ENCODE measurements around the gene EIF5.
"Not testable (repeated sequence)": the region's sequence is repeated elsewhere in the genome, so short reads cannot be mapped to it uniquely, and the experiment has no call there.

EIF5 gene

DNA sequence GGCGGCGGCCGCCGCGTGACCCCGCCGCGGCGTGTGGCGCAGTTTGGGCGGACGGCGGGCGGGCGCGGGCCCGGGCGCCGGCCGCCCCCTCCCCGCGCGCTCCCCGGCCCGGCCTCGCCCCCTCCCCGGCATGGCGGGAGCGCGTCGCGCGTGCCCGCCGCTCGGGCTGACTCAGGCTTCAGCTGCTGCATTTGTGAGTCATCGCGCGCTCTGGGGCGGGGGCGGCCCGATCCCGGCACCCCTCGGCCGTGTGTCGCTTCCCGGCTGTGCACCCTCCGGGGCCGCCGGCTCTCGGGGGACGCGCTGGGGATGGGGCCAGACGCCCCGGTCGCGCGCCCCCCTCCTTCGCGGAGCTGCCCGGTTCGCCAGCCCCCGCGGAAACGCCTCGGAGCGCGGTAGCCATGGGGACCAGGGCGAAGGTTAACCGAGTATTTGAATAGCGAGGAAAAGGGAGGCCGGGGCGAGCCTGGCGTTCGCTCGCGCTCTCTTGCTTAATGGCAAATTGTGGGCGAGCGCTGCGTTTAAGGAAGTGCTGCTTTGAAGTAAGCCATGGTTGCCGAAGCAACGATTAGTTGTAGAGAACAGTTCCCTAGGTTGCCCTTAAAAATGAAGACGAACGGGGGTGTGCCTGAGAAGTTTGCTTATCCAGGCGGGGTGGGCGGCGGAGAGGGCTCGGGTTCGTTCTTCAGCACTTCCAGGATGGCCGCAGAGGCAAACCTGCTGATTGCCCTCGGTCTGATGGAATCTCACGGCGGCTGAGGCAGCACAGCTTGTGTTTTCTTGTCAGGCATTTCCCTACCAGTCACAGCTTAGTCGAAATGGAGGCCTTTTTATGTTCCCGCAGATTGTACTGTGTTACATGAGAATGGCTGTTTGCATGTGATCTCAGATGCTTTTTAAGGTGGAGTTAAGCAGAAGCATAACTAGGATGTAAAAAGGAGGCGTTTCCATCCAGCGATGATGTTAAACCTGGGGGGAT lies 896 bp downstream of the EIF5 start:
- DNase-seq (ENCODE audit: low spot score), result no peak

DNA sequence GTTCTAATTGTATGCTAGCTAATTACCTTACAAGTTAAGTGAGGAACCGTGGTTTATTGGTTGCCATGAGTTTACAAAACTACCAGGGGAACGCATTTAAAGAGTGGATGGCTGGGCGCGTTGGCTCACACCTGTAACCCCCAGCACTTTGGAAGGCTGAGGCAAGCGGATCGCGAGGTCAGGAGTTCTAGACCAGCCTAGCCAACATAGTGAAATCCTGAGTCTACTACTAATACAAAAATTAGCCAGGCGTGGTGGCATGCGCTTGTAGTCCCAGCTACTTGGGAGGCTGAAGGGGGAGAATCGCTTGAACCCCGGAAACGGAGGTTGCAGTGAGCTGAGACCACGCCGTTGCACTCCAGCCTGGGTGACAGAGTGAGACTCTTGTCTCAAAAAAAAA lies 2.2 kb downstream of the EIF5 start:
- no peak for DNase-seq (ENCODE audit: low spot score)

GRCh38 chr14:103337794-103338193 lies 3.8 kb downstream of the EIF5 start:
- no peak for DNase-seq (ENCODE audit: low spot score)

DNA sequence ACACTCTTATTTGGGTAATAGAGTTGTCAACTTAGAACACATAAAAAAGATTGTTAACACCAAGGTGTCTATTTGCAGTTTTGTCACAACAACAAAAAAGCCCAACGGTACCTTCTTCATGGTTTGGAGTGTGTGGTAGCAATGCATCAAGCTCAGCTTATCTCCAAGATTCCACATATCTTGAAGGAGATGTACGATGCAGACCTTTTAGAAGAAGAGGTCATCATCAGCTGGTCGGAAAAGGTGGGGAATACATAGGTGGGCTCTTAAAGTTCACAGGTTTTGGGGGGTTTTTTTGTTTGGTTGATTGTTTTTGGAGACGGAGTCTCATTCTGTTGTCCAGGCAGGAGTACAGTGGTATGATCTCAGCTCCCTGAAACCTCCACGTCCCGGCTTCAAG lies 5.5 kb downstream of the EIF5 start:
- DNase-seq (ENCODE audit: low spot score), result no peak

DNA sequence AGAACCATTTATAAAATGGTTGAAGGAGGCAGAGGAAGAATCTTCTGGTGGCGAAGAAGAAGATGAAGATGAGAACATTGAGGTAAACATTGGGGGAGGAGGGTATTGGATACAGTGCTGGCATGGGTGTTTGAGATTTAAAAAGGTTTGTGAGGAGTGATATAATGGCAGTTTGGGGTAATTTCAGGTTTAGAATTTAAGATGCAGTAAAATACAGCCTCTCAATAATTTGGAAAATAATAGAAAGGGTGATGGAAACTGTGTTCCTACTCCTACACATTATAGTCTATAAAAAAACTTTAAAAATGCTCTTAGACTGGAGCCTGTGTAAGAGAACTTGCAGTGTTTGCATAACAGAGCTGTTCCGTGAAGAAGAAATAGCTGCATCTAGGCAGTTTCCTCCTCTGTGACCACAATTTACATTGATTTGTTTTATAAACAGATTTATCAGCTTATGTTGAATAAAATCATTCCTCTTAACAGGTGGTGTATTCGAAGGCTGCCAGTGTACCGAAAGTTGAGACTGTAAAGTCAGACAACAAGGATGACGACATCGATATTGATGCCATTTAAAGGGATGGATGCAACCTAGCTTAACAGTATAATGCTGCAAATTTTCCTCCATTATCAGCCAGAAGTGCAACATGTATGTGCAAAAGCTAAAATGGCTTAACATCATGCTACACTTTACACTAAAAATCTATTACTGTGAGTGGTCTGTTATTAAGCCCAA lies 6.6 kb downstream of the EIF5 start:
- no peak for DNase-seq (ENCODE audit: low spot score)

- DNase-seq (ENCODE audit: low spot score), result no peak
Measured at GRCh38 chr14:103341250-103342129, 7.5 kb downstream of the EIF5 start.

GRCh38 chr14:103343164-103343879 lies 9.3 kb downstream of the EIF5 start:
- DNase-seq (ENCODE audit: low spot score), result no peak

- DNase-seq (ENCODE audit: low spot score), result no peak
Measured at GRCh38 chr14:103343905-103344797, 10.1 kb downstream of the EIF5 start.

- no peak for DNase-seq (ENCODE audit: low spot score)
Measured at GRCh38 chr14:103346286-103346685, 12.2 kb downstream of the EIF5 start.

GRCh38 chr14:103347091-103347815 lies 13.2 kb downstream of the EIF5 start:
- no peak for DNase-seq (ENCODE audit: low spot score)

- DNase-seq (ENCODE audit: low spot score), result no peak
Measured at GRCh38 chr14:103348154-103348553, 14.1 kb downstream of the EIF5 start.

DNA sequence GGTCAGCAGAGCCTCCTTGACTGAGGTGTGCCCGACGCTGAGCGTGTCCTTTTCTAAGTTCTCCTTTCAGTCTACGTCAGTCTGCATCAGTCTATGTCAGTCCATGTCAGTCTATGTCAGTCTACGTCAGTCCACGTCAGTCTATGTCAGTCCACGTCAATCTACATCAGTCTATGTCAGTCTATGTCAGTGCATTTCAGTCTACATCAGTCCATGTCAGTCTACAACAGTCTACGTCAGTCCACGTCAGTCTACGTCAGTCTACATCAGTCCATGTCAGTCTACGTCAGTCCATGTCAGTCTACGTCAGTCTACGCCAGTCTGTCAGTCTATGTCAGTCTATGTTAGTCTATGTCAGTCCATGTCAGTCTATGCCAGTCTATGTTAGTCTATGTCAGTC lies 15.9 kb downstream of the EIF5 start:
- DNase-seq (ENCODE audit: low spot score), result no peak

- DNase-seq (ENCODE audit: low spot score), result no peak
Measured at GRCh38 chr14:103353362-103353761, 19.3 kb downstream of the EIF5 start.

- DNase-seq (ENCODE audit: low spot score), result no peak
Measured at GRCh38 chr14:103354141-103354540, 20.1 kb downstream of the EIF5 start.

- no peak for DNase-seq (ENCODE audit: low spot score)
Measured at GRCh38 chr14:103356024-103356682, 22.1 kb downstream of the EIF5 start.

DNA sequence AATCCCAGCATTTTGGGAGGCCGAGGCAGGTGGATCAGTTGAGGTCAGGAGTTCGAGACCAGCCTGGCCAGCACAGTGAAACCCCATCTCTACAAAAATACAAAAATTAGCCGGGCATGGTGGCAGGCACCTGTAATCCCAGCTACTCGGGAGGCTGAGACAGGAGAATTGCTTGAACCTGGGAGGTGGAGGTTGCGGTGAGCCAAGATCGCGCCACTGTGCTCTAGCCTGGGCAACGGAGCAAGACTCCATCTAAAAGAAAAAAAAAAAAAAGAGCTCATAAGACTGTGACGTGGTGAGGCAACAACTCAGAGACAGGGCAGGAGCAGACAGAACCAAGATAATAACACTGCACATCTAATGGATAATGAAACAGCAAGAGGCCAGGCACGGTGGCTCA lies 23.5 kb downstream of the EIF5 start:
- not testable (repeated sequence) for DNase-seq (ENCODE audit: low spot score)

- DNase-seq (ENCODE audit: low spot score), result no peak
Measured at GRCh38 chr14:103360548-103360947, 26.5 kb downstream of the EIF5 start.

GRCh38 chr14:103361867-103362266 lies 27.8 kb downstream of the EIF5 start:
- DNase-seq (ENCODE audit: low spot score), result no peak

DNA sequence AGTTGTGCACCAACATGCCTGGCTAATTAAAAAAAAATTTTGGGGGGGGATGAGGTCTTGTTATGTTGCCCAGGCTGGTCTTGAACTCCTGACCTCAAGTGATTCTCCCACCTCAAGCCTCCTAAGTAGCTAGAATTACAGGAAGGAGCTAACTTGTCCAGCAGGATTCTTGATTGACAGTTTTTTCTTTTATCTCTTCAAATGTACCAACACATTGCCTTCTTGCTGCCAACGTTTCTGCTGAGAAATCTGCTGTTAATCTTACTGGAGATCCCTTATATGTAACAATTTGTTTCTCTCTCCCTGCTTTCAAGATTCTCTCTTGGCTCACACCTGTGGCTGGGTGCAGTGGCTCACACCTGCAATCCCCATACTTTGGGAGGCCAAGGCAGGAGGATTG lies 28.7 kb downstream of the EIF5 start:
- DNase-seq (ENCODE audit: low spot score), result no peak

All from SK-N-DZ (cell line).